ENCODE measurements around the gene ANKMY1.

- TF ChIP-seq POLR2AphosphoS5 (IDR thresholded peaks at IDR 0.05; ENCODE audit: low read depth, low read length), result no peak
- no peak for TF ChIP-seq ZNF274 (IDR thresholded peaks at IDR 0.05; ENCODE audit: borderline replicate concordance, extremely low read depth, low read length)
- no peak for TF ChIP-seq JUND (IDR thresholded peaks at IDR 0.05; ENCODE audit: low read length)
- TF ChIP-seq TEAD4 (IDR thresholded peaks at IDR 0.05; ENCODE audit: low read depth, low read length), result no peak
- no peak for TF ChIP-seq SIRT6 (IDR thresholded peaks at IDR 0.05; ENCODE audit: low read length)
- TF ChIP-seq CTCF (IDR thresholded peaks at IDR 0.05; ENCODE audit: control extremely low read depth in 1 of 3, insufficient read depth in 1 of 3, low read depth in 1 of 3, low read length in 3 of 3), result no peak
- no peak for TF ChIP-seq POLR2A (IDR thresholded peaks at IDR 0.05; ENCODE audit: control extremely low read depth in 1 of 2, low read depth in 2 of 2, low read length in 2 of 2)
- no peak for TF ChIP-seq SRF (IDR thresholded peaks at IDR 0.05; ENCODE audit: low read depth, low read length)
- TF ChIP-seq MAX (IDR thresholded peaks at IDR 0.05), result no peak
These were observed 47.1 kb downstream of the ANKMY1 start for GRCh38 chr2:240510513-240511210.
